ENCODE results near the gene EAF2. TPM values are rescaled to one million over a fixed set of nuclear protein-coding genes. Genes with fewer than 3 reads are reported as not detected.

The EAF2 gene
- total and polyA plus RNA-seq, 10 donors = 24.9 to 60.6 (median 35.3) TPM

GRCh38 chr3:121885386-121885785 lies 50.4 kb downstream of the EAF2 start:
- H3K36me3 ChIP-seq = peaks cover 0 to 26% (median 2%) of the 10 kb centered on the region in 6 donors
- no peak for DNase-seq
- H3K27ac ChIP-seq = no peak overlapping the region
- no peaks in the 10 kb centered on the region for H3K9me3 ChIP-seq
- WGBS, 5 donors = 93 to 99% (median 95%) methylated on average over 2 of the region's 2 CpGs
- no peaks in the 10 kb centered on the region for H3K27me3 ChIP-seq (replicated peaks in 1 of 7)
- H3K4me1 ChIP-seq = no peaks in the 10 kb centered on the region
- no peak overlapping the region for H3K4me3 ChIP-seq
- intact Hi-C loops (cut with DNase I; ENCODE audit: low total_unique reads) = no loop called here
- no peak for TF ChIP-seq POLR2A (IDR thresholded peaks at IDR 0.05)
- no peak for TF ChIP-seq CTCF (IDR thresholded peaks at IDR 0.05 in 8 of 11, conservative IDR thresholded peaks at IDR 0.05 in 3 of 11)
- no peak for TF ChIP-seq POLR2AphosphoS5 (IDR thresholded peaks at IDR 0.05)

- Histone ChIP-seq H3K9me3 (no peaks in the 10 kb centered on the region), H3K27ac (no peak within 1 kb of the TSS), H3K4me1 (peaks cover 0 to 14% (median 0%) of the 10 kb centered on the region in 6 donors), H3K36me3 (peaks cover 0 to 44% (median 3%) of the 10 kb centered on the region in 6 donors), H3K27me3 (replicated peaks in 1 of 7) (no peaks in the 10 kb centered on the region), H3K4me3 (no peak within 1 kb of the TSS)
- intact Hi-C loops (cut with DNase I; ENCODE audit: low total_unique reads) = no loop called here
- TF ChIP-seq POLR2A (IDR thresholded peaks at IDR 0.05) (no peak), POLR2AphosphoS5 (IDR thresholded peaks at IDR 0.05) (no peak), CTCF (IDR thresholded peaks at IDR 0.05 in 8 of 11, conservative IDR thresholded peaks at IDR 0.05 in 3 of 11) (no peak)
- 49 to 68% (median 66%) methylated on average over 3 of the region's 3 CpGs for WGBS, 5 donors
- DNase-seq = no peak
These were observed 59.4 kb downstream of the EAF2 start, which contains the start of gene SLC15A2 for GRCh38 chr3:121894301-121894990. Gene SLC15A2 (plus strand): TSS chr3:121894401. CDS start chr3:121894477, 76 bp downstream.

GRCh38 chr3:121895121-121895520 lies 60.1 kb downstream of the EAF2 start:
- intact Hi-C loops (cut with DNase I; ENCODE audit: low total_unique reads) = no loop called here
- no peaks in the 10 kb centered on the region for H3K27me3 ChIP-seq (replicated peaks in 1 of 7)
- no peak overlapping the region for H3K4me3 ChIP-seq
- H3K9me3 ChIP-seq = no peaks in the 10 kb centered on the region
- no peak for TF ChIP-seq POLR2AphosphoS5 (IDR thresholded peaks at IDR 0.05)
- TF ChIP-seq CTCF (IDR thresholded peaks at IDR 0.05 in 8 of 11, conservative IDR thresholded peaks at IDR 0.05 in 3 of 11) = no peak
- no peak for TF ChIP-seq POLR2A (IDR thresholded peaks at IDR 0.05)
- H3K36me3 ChIP-seq = peaks cover 0 to 50% (median 3%) of the 10 kb centered on the region in 6 donors
- WGBS, 5 donors = 0 to 33% (median 0%) methylated on average over 1 of the region's 1 CpG
- peaks cover 0 to 14% (median 0%) of the 10 kb centered on the region in 6 donors for H3K4me1 ChIP-seq
- H3K27ac ChIP-seq = no peak overlapping the region
- no peak for DNase-seq

- H3K27me3 ChIP-seq (replicated peaks in 1 of 7) = no peaks in the 10 kb centered on the region
- no peak overlapping the region for H3K4me3 ChIP-seq
- H3K9me3 ChIP-seq = no peaks in the 10 kb centered on the region
- no peak for DNase-seq
- TF ChIP-seq POLR2AphosphoS5 (IDR thresholded peaks at IDR 0.05) (no peak), POLR2A (IDR thresholded peaks at IDR 0.05) (no peak), CTCF (IDR thresholded peaks at IDR 0.05 in 8 of 11, conservative IDR thresholded peaks at IDR 0.05 in 3 of 11) (no peak)
- H3K27ac ChIP-seq = no peak overlapping the region
- intact Hi-C loops (cut with DNase I; ENCODE audit: low total_unique reads) = no loop called here
- H3K36me3 ChIP-seq = peaks cover 0 to 56% (median 3%) of the 10 kb centered on the region in 6 donors
- H3K4me1 ChIP-seq = peaks cover 0 to 14% (median 0%) of the 10 kb centered on the region in 6 donors
These were observed 60.7 kb downstream of the EAF2 start for GRCh38 chr3:121895736-121896135.
